ENCODE results near the gene FOXA3. TPM values are rescaled to one million over a fixed set of nuclear protein-coding genes. Genes with fewer than 3 reads are reported as not detected.

The FOXA3 gene
- total RNA-seq: not detected

DNA sequence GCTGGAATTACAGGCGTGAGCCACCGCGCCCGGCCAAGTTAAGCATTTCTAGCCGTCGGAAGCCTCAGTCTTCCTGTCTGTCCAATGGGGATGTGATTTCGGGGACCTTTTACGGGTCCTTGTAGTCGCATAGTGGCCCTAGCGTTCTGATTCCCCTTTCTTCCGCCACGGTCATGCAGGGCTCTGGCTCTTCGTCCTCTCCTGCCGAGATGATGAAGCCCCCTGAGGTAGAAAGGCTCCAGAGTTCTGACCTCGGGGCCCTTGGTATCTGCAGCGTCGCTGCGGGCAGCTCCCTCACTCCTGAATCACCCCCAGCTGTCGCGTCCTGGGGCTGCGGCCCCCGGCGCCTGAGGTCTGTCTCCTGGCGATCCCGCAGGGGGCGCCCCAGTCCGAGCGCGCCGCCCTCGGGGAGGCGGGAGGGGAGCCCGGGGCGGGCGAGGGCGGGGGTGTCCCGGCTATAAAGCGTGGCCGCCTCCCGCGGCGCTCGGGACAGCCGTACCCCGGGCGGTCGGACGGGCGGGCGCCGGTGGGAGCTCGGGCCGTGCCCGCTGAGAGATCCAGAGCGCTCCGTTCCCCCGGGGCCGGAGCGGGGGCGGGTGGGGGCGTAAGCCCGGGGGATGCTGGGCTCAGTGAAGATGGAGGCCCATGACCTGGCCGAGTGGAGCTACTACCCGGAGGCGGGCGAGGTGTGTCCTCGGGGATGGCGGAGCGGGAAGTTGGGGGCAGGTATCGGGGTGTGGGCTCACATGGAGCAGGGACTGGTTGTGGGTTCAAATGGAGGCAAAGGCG is at the start of gene FOXA3:
Gene FOXA3 (plus strand): TSS at position 487 of the 789 bp plus-strand sequence. CDS start 131 bp downstream, at position 618.

DNA sequence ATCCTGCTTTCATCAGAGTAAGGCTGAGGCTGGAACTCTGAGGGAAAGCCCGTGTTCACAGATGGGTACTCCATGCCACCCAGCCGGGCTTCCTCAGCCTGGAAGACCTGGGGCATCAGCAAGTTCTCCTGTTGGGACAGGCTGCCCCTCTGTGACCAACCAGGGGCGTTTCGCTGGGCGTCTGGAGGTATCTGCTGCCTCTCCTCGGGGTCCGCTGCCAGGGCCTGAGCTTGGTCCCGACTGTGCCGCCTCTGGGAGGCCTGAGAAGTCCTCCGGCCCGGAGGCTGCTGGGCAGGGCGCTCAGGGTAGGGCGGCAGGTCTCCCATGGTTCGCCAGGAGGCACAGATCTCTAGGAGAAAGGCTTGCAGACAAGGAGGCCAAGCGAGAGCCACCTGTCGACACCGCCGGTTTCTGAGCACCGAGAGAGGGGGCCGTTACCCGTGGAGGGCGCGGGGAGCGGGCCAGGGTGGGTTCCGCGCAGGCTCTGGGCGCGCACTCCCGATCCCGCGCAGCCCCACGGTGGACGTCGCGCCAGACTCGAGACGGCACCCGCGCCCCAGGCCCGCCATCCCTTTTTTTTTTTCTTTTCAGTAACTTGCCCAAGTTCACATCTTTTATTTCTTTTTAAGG is 49.2 kb upstream of the FOXA3 start, which contains the start of gene RSPH6A:
Gene RSPH6A (minus strand): TSS at position 458 of the 630 bp plus-strand sequence. CDS start 132 bp downstream, at position 326.

GRCh38 chr19:45862564-45863334 is 1.4 kb upstream of the FOXA3 start, which contains the start of gene SYMPK:
TSS of gene SYMPK (minus strand) at chr19:45863147. CDS start at chr19:45854495, 8,652 bp downstream.

DNA sequence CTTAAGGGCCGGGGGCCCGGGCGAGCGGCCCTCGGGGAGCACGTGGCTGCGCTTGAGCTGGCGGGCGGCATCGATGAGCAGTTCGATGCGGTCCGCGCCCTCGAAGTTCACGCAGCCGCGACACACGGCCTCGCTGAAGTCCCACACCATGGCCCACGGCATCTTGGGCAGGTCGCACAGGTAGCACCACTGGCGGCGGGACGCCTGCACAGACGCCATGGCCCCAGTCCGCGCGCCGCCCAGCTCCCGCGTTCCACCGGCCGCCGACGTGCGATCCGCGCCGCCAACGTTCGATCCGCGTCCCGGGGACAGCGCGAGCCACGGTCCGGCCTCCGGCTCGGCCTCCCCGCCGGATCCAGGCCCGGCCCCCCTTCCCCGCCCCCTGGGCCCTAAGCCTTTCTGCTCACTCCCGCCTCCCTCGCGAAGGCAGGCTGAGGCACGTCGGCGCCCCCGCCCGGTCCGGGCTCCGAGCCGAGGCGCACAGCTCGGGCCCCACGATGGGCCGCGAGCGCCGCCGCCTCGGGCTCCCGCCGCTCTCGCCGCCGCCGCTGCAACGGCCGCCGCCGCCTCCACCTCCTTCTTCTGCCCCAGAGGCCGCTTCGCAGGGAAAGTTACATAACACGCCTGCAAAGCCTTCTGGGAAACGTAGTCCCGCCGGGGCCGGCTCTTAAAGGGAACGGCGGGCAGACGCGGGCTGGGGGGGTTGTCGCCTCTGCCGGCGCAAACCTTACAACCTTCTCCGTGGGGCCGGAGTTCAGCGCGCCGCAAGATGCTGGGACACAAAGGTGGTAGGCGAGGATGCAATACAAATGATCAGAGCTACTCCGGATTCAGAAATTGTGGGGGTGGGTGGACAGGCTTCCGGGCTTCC is 21.7 kb downstream of the FOXA3 start, which contains the start of gene IRF2BP1:
Gene IRF2BP1 (minus strand): TSS at position 586 of the 871 bp plus-strand sequence. CDS start 367 bp downstream, at position 219.

GRCh38 chr19:45901912-45902650 is 38.0 kb downstream of the FOXA3 start, which contains the start of gene MYPOP:
TSS of gene MYPOP (minus strand) at chr19:45902613. CDS start at chr19:45901773, 840 bp downstream.

DNA sequence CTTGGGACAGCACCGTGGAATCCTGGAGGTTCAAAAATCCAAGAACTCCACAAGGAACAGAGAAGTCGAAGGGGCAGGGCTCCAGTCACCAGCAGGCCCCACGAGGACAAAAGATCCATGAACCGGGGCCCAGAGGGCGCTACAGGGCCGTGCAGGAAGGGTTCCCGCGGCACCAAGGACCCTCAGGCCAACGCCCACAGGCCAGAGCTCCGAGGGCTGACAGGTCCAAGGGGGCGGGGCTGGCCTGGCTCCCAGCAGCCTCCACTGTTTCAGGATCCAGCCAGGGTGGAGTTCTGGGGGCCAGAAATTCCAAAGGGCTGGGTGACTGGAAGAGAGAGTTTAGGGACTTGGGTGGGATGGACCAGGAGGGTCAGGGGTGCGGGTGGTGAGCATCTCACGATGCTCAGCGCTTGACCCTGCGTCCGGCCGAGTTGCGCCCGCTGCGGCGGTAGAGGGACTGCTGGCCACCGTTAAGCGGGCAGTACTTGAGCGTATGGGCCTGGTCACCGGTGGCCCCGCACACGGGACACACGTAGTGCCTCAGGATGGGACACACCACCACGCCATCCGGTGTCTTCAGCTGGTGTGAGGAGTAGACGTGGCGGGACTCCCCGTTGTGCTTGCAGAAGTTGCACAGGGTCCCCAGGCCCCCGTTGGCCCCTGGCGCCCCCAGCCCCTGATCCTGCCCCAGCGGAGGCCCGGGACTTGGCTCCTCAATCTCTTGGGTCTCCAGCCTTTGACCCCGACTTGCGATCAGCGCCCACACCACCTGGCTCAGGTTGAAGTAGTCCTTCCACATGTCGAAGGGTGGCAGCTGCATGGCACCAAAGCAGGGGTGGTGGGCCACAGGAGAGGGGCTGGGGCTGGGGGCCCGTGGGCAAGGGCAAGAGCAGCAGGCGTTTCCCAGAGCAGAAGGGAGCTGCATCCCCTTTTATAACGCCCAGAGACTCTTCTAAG is 50.0 kb downstream of the FOXA3 start, which contains the start of gene NANOS2:
Gene NANOS2 (minus strand): TSS at position 905 of the 957 bp plus-strand sequence. CDS start 85 bp downstream, at position 820.

Other genes with a start within 250 kb of the FOXA3 start
- gene EML2, start 224.9 kb upstream of the FOXA3 start, total RNA-seq: 17.7 TPM
- gene GIPR, start 196.1 kb upstream of the FOXA3 start, total RNA-seq: 0.11 TPM
- 71.1 TPM for gene SNRPD2, start 172.4 kb upstream of the FOXA3 start, total RNA-seq
- 8.2 TPM for gene QPCTL, start 171.7 kb upstream of the FOXA3 start, total RNA-seq
- 12.4 TPM for gene FBXO46, start 133.4 kb upstream of the FOXA3 start, total RNA-seq
- not detected for gene MEIOSIN, start 130.9 kb upstream of the FOXA3 start, total RNA-seq
- gene SIX5, start 95.1 kb upstream of the FOXA3 start, total RNA-seq: 14.7 TPM
- 61.5 TPM for gene DMPK, start 81.8 kb upstream of the FOXA3 start, total RNA-seq
- gene DMWD, start 71.5 kb upstream of the FOXA3 start, total RNA-seq: 49.6 TPM
- 0.22 TPM for gene RSPH6A, start 49.0 kb upstream of the FOXA3 start, total RNA-seq
- gene SYMPK, start 1.2 kb upstream of the FOXA3 start, total RNA-seq: 49.0 TPM
- 39.5 TPM for gene IRF2BP1, start 21.8 kb downstream of the FOXA3 start, total RNA-seq
- 3.2 TPM for gene MYPOP, start 38.3 kb downstream of the FOXA3 start, total RNA-seq
- gene NANOS2, start 50.5 kb downstream of the FOXA3 start, total RNA-seq: not detected
- gene NOVA2, start 109.5 kb downstream of the FOXA3 start, total RNA-seq: 10.1 TPM
- 10.3 TPM for gene CCDC61, start 131.1 kb downstream of the FOXA3 start, total RNA-seq
- 0.93 TPM for gene PGLYRP1, start 158.7 kb downstream of the FOXA3 start, total RNA-seq
- gene IGFL4, start 176.7 kb downstream of the FOXA3 start, total RNA-seq: 0.77 TPM

Data from camera-type eye (tissue), 1 donor.